HCT116 (cell line): ENCODE measurements around the gene TAAR6. TPM values are rescaled to one million over a fixed set of nuclear protein-coding genes. Genes with fewer than 3 reads are reported as not detected.

ENCODE experiments used
- ATAC-seq: fragments of 200-7000 bp; cut with Tn5 transposase; 2 replicates; pipeline ENCODE4 v1.9.1; 2020; ENCODE audit warnings: mild to moderate bottlenecking, moderate library complexity
- BruUV-seq: library from RNA; stranded (reverse); fragments of 400-500 nt; replicated peaks from 2 replicates; lab custom pipeline; 2021; lab: Mats Ljungman, UMichigan
- CTCF ChIA-PET: fragments of 300-600 bp; sonication (Branson Sonifier 250); formaldehyde crosslinking; loops from one replicate; lab custom pipeline; 2021; ENCODE audit warnings: antibody characterized with exemption; lab: Charles Lee
- POLR2A ChIA-PET: fragments of 300-600, 350-600 bp; sonication (Branson Sonifier 250); formaldehyde crosslinking; loops from one replicate; lab custom pipeline; 2021; ENCODE audit warnings: antibody characterized with exemption; lab: Charles Lee
- RAD21 ChIA-PET, 2 experiments: fragments of 300-600 bp; sonication (Branson Sonifier 250); formaldehyde crosslinking; loops; one replicate each; lab custom pipeline; 2023; ENCODE audit warnings: low total read pairs in 2 of 2; ENCODE audit not compliant: uncharacterized antibody in 2 of 2, unreplicated experiment in 2 of 2, low non-redundant PET in 1 of 2; lab: Charles Lee
- DNase-seq: peaks from one replicate; pipeline ENCODE4 v3.0.0-alpha.2; 2010; ENCODE audit warnings: low read depth, low spot score
- H2AFZ ChIP-seq: fragments of 200-600 bp; shearing (Covaris generic), sonication (generic); 2 replicates; pipeline ENCODE4 v1.6.1; 2017; ENCODE audit warnings: low read depth, mixed run types, mixed read lengths, antibody characterized with exemption, low read length; ENCODE audit not compliant: poor library complexity, severe bottlenecking
- H3K27ac ChIP-seq: 2 replicates; pipeline ENCODE4 v1.5.1; 2012; ENCODE audit warnings: low read depth, low read length
- H3K27me3 ChIP-seq: fragments of 200-600 bp; sonication (generic); 2 replicates; pipeline ENCODE4 v1.6.1; 2016; ENCODE audit warnings: mixed run types, low read length, mixed read lengths; ENCODE audit not compliant: insufficient read depth
- H3K36me3 ChIP-seq, 2 experiments: fragments of 200-500 bp in 1 of 2; fragments of 200-600 bp in 1 of 2; sonication (Bioruptor generic) in 1 of 2; sonication (generic) in 1 of 2; 2 replicates each; pipeline versions ENCODE4 v1.5.1 to v1.6.1; 2014 to 2016; ENCODE audit warnings: low read length in 2 of 2, inconsistent platforms in 1 of 2, mixed read lengths in 1 of 2, mixed run types in 1 of 2; ENCODE audit not compliant: insufficient read depth in 2 of 2, control insufficient read depth in 1 of 2
- H3K4me1 ChIP-seq, 2 experiments: fragments of 200-600 bp in 1 of 2; sonication (generic) in 1 of 2; 2 replicates each; pipeline versions ENCODE4 v1.5.1 to v1.6.1; 2012 to 2017; ENCODE audit warnings: low read length in 2 of 2, inconsistent platforms in 1 of 2, mild to moderate bottlenecking in 1 of 2, mixed read lengths in 1 of 2, mixed run types in 1 of 2, moderate library complexity in 1 of 2; ENCODE audit not compliant: insufficient read depth in 2 of 2, control insufficient read depth in 1 of 2
- H3K4me2 ChIP-seq: fragments of 200-600 bp; sonication (generic); 2 replicates; pipeline ENCODE4 v1.6.1; 2017; ENCODE audit warnings: mixed run types, low read length, mixed read lengths
- H3K4me3 ChIP-seq, 2 experiments: fragments of 200-600 bp in 1 of 2; sonication (generic) in 1 of 2; replicated peaks in 1 of 2; 2 replicates each; pipeline ENCODE4 v1.5.1; 2011 to 2016; ENCODE audit warnings: low read length in 2 of 2, control low read depth in 1 of 2, low read depth in 1 of 2, mild to moderate bottlenecking in 1 of 2, mixed read lengths in 1 of 2, mixed run types in 1 of 2
- H3K79me2 ChIP-seq: fragments of 200-600 bp; sonication (generic); 2 replicates; pipeline ENCODE4 v1.6.1; 2017; ENCODE audit warnings: mild to moderate bottlenecking, mixed run types, low read length, moderate library complexity, mixed read lengths; ENCODE audit not compliant: insufficient read depth
- H3K9ac ChIP-seq: fragments of 200-600 bp; sonication (generic); 2 replicates; pipeline ENCODE4 v1.6.1; 2016; ENCODE audit warnings: low read length, mixed read lengths
- H3K9me2 ChIP-seq: fragments of 200-600 bp; sonication (generic), shearing (Covaris generic); 2 replicates; pipeline ENCODE4 v1.6.1; 2017; ENCODE audit warnings: mixed run types, mild to moderate bottlenecking, moderate library complexity; ENCODE audit not compliant: insufficient read depth
- H3K9me3 ChIP-seq, 2 experiments: fragments of 200-500 bp in 1 of 2; fragments of 200-600 bp in 1 of 2; sonication (Bioruptor generic) in 1 of 2; sonication (generic) in 1 of 2; 2 replicates each; pipeline ENCODE4 v1.6.1; 2014 to 2017; ENCODE audit warnings: low read length in 2 of 2, mixed read lengths in 2 of 2, inconsistent platforms in 1 of 2, low read depth in 1 of 2, mild to moderate bottlenecking in 1 of 2, mixed run types in 1 of 2, moderate library complexity in 1 of 2; ENCODE audit not compliant: control insufficient read depth in 1 of 2, insufficient read depth in 1 of 2
- H4K20me1 ChIP-seq: fragments of 200-600 bp; sonication (generic), shearing (Covaris generic); 2 replicates; pipeline ENCODE4 v1.6.1; 2017; ENCODE audit warnings: mixed run types, mild to moderate bottlenecking, moderate library complexity; ENCODE audit not compliant: insufficient read depth
- CBX3 ChIP-seq: IDR thresholded peaks from 2 replicates; pipeline ENCODE4 v1.6.1; 2012; ENCODE audit warnings: low read depth
- CEBPB ChIP-seq: IDR thresholded peaks from 2 replicates; pipeline ENCODE4 v1.6.1; 2012; ENCODE audit warnings: low read depth
- CTCF ChIP-seq, 3 experiments: fragments of 200-600 bp in 1 of 3; sonication (generic) in 1 of 3; IDR thresholded peaks in 2 of 3; conservative IDR thresholded peaks in 1 of 3; 2 replicates each; pipeline ENCODE4 v1.5.1; 2012 to 2017; ENCODE audit warnings: low read depth in 2 of 3, low read length in 2 of 3, antibody characterized with exemption in 1 of 3, borderline replicate concordance in 1 of 3, control low read depth in 1 of 3, mild to moderate bottlenecking in 1 of 3, mixed read lengths in 1 of 3, mixed run types in 1 of 3, moderate library complexity in 1 of 3; ENCODE audit not compliant: insufficient read depth in 1 of 3
- EGR1 ChIP-seq: IDR thresholded peaks from 2 replicates; pipeline ENCODE4 v1.6.1; 2012; ENCODE audit warnings: low read depth
- ELF1 ChIP-seq: IDR thresholded peaks from 2 replicates; pipeline ENCODE4 v1.6.1; 2012; ENCODE audit warnings: low read depth, borderline replicate concordance
- EZH2phosphoT487 ChIP-seq: fragments of 200-600 bp; IDR thresholded peaks from 2 replicates; pipeline ENCODE4 v1.6.1; 2018; ENCODE audit warnings: antibody characterized with exemption, borderline replicate concordance
- FOSL1 ChIP-seq: IDR thresholded peaks from 2 replicates; pipeline ENCODE4 v1.6.1; 2012; ENCODE audit warnings: low read depth
- JUND ChIP-seq: IDR thresholded peaks from 2 replicates; pipeline ENCODE4 v1.6.1; 2012
- POLR2A ChIP-seq: IDR thresholded peaks from 2 replicates; pipeline ENCODE4 v1.7.0; 2011; ENCODE audit warnings: borderline replicate concordance; ENCODE audit not compliant: insufficient read depth, insufficient read length; ENCODE audit errors: extremely low read depth
- POLR2AphosphoS5 ChIP-seq: IDR thresholded peaks from 2 replicates; pipeline ENCODE4 v1.6.1; 2011; ENCODE audit warnings: mild to moderate bottlenecking, low read depth, low read length, moderate library complexity
- SIN3A ChIP-seq: IDR thresholded peaks from 2 replicates; pipeline ENCODE4 v1.6.1; 2012; ENCODE audit warnings: low read depth
- SP1 ChIP-seq: IDR thresholded peaks from 2 replicates; pipeline ENCODE4 v1.6.1; 2012; ENCODE audit warnings: low read depth
- SRF ChIP-seq: IDR thresholded peaks from 2 replicates; pipeline ENCODE4 v1.6.1; 2012; ENCODE audit warnings: low read depth
- TCF7L2 ChIP-seq: IDR thresholded peaks from 2 replicates; pipeline ENCODE4 v1.7.0; 2011; ENCODE audit warnings: borderline replicate concordance, inconsistent platforms; ENCODE audit not compliant: insufficient read depth, insufficient read length; ENCODE audit errors: extremely low read depth
- ZBTB33 ChIP-seq: IDR thresholded peaks from 2 replicates; pipeline ENCODE4 v1.6.1; 2011; ENCODE audit warnings: mild to moderate bottlenecking, low read length, moderate library complexity; ENCODE audit not compliant: insufficient replicate concordance; ENCODE audit errors: extremely low read depth
- ZFX ChIP-seq: fragments of 450-650 bp; IDR thresholded peaks from 2 replicates; pipeline ENCODE4 v1.6.1; 2017
- ZNF274 ChIP-seq: fragments of 200-500 bp; sonication (Bioruptor generic); IDR thresholded peaks from 2 replicates; pipeline ENCODE4 v1.6.1; 2014; ENCODE audit warnings: mild to moderate bottlenecking, low read depth, low read length, inconsistent platforms
- intact Hi-C: fragments of 100-400 bp; cut with micrococcal nuclease; formaldehyde crosslinking; loops from 2 replicates; pipeline ENCODE4 v1.10.0; 2022
- total RNA-seq: library from RNA; stranded (reverse); gene quantifications from one replicate; pipeline ENCODE4 v1.2.1, GENCODE V29; 2021; ENCODE audit not compliant: unreplicated experiment
- TF ChIP-seq, protein P1 (sequence below): IDR thresholded peaks from 2 replicates; pipeline ENCODE4 v1.6.1; 2012

TAAR6 gene
- total RNA-seq, 1 experiment from 2014 or later, result not detected

GRCh38 chr6:132611616-132612015, 41.5 kb downstream of the TAAR6 start:
- no peaks in the 10 kb centered on the region for H3K79me2 ChIP-seq
- intact Hi-C loops, result no loop called here
- H3K4me2 ChIP-seq, result no peak overlapping the region
- H3K9ac ChIP-seq, result no peak overlapping the region
- H3K9me2 ChIP-seq, result no peaks in the 10 kb centered on the region
- ChIA-PET POLR2A (no interaction called here), RAD21 (no interaction called here), CTCF (no interaction called here)
- no peak for TF ChIP-seq CBX3
- TF ChIP-seq FOSL1, result no peak
- no peak for TF ChIP-seq JUND
- TF ChIP-seq CEBPB, result no peak
- no peak for TF ChIP-seq POLR2AphosphoS5
- no peak for TF ChIP-seq SIN3A
- no peak for TF ChIP-seq TCF7L2
- TF ChIP-seq ZBTB33, result no peak
- no peak for TF ChIP-seq SRF
- TF ChIP-seq, protein P1, sequence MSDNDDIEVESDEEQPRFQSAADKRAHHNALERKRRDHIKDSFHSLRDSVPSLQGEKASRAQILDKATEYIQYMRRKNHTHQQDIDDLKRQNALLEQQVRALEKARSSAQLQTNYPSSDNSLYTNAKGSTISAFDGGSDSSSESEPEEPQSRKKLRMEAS, result no peak
- TF ChIP-seq EZH2phosphoT487, result no peak
- TF ChIP-seq POLR2A, result no peak
- TF ChIP-seq EGR1, result no peak
- no peak for TF ChIP-seq ELF1
- TF ChIP-seq ZNF274, result no peak
- no peak for TF ChIP-seq CTCF (IDR thresholded peaks at IDR 0.05 in 2 of 3, conservative IDR thresholded peaks at IDR 0.05 in 1 of 3; ENCODE audit: borderline replicate concordance in 1 of 3, insufficient read depth in 1 of 3, low read depth in 2 of 3, low read length in 2 of 3)
- no peak for TF ChIP-seq ZFX
- TF ChIP-seq SP1, result no peak
- no peaks in the 10 kb centered on the region for H4K20me1 ChIP-seq
- DNase-seq (no peak), ATAC-seq (no peak)
- H3K4me3 ChIP-seq, result no peak overlapping the region
- peaks cover 0 to 6% of the 10 kb centered on the region in 2 experiments; a peak in 1 of 4 replicates for H3K4me1 ChIP-seq
- no peaks in the 10 kb centered on the region for H3K9me3 ChIP-seq
- no TSS peak for BruUV-seq
- H3K27me3 ChIP-seq, result no peaks in the 10 kb centered on the region
- no peak overlapping the region for H2AFZ ChIP-seq
- H3K27ac ChIP-seq, result no peak overlapping the region
- no peaks in the 10 kb centered on the region for H3K36me3 ChIP-seq
